T-helper 17 cell (primary cell): Measurements from ENCODE around the gene CRYL1. TPM values are rescaled to one million over a fixed set of nuclear protein-coding genes. Genes with fewer than 3 reads are reported as not detected.

ENCODE experiments used
- ATAC-seq: fragments of 150-1000 bp; cut with Tn5 transposase; 2 replicates; pipeline ENCODE4 v1.10.0; 2021; ENCODE audit warnings: mild to moderate bottlenecking, moderate library complexity
- DNase-seq, 3 donors: peaks; one replicate each; pipeline versions ENCODE4 v3.0.0 to v3.0.0-alpha.2; 2020 to 2021
- H3K9me3 ChIP-seq: one replicate; pipeline ENCODE4 v1.7.0; 2013; ENCODE audit warnings: low read length, mild to moderate bottlenecking; ENCODE audit not compliant: control insufficient read depth, poor library complexity, severe bottlenecking
- H3K27ac Mint-ChIP-seq: one replicate; pipeline ENCODE4 v1.8.0; 2022; ENCODE audit warnings: mild to moderate bottlenecking, moderate library complexity, mixed read lengths
- H3K27me3 Mint-ChIP-seq: one replicate; pipeline ENCODE4 v1.8.0; 2022; ENCODE audit warnings: mixed read lengths
- H3K36me3 Mint-ChIP-seq: one replicate; pipeline ENCODE4 v1.8.0; 2022; ENCODE audit warnings: low read depth, mixed read lengths
- H3K4me1 Mint-ChIP-seq: one replicate; pipeline ENCODE4 v1.8.0; 2022; ENCODE audit warnings: mild to moderate bottlenecking, mixed read lengths
- H3K4me3 Mint-ChIP-seq: one replicate; pipeline ENCODE4 v1.8.0; 2022; ENCODE audit warnings: mild to moderate bottlenecking, moderate library complexity, mixed read lengths
- total RNA-seq, 4 donors: library from RNA in 2 of 4; stranded (reverse) in 2 of 4; gene quantifications; one replicate each; pipeline ENCODE4 v1.2.3 and lab custom pipeline; 2022 to 2026

CRYL1 gene
- total RNA-seq, 2 donors from 2014 or later: 17.1 to 18.1 TPM

DNA sequence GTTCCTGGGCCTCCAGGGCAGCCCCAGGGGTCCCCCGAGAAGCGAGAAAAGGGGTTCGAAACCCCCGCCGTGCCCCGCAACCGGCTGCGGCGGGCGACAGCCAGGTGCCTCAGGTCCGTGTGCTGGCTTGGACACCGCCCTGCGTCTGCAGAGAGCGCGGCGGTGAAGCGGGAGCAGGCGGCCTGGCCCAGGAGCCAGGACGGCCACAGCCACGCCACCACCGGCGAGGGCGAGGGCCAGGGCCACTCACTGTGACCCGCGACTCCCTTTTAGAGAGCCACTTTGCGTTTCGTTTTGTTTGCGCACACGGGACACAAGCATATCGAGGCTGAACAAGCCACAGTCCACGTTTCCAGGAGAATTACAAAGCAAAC lies 110.4 kb downstream of the CRYL1 start:
- Mint-ChIP-seq H3K36me3 (no peaks in the 10 kb centered on the region), H3K4me1 (peaks cover 34% of the 10 kb centered on the region), H3K27me3 (no peaks in the 10 kb centered on the region), H3K27ac (no peak overlapping the region), H3K4me3 (no peak overlapping the region)
- DNase-seq: no peak
- H3K9me3 ChIP-seq: peaks cover 4% of the 10 kb centered on the region
- ATAC-seq: no peak

DNA sequence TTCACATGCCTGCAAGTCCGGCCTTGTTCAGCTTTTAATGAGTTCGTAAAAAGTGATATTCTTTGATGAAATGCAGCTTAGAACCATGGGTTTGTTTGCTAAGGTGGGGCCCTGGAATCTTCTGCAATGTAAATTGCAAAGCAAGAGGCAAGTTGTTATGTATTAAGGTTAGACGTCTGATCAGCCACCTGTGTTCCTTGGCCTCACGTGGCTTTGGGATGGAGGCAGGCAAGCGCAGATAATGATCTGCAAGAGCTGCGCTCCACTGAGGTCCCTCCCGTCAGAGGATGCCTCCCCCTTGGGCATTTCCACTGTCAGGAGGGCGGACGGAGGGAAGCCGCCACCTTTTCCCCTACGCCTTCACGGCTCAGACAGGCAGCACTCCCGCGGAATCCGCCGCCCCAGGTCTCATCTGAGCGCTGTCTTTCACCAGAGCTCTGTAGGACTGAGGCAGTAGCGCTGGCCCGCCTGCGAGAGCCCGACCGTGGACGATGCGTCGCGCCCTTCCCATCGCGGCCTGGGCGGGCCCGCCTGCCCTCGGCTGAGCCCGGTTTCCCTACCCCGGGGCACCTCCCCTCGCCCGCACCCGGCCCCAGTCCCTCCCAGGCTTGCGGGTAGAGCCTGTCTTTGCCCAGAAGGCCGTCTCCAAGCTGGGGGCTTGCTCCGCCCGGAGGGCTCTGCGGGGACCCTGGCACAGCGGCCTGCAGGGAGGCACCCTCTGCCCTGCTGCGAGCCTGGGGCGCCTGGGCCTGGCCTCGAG lies 110.9 kb downstream of the CRYL1 start:
- Mint-ChIP-seq H3K27me3 (no peaks in the 10 kb centered on the region), H3K27ac (peak overlapping the region; percentile 4), H3K4me1 (peaks cover 28% of the 10 kb centered on the region), H3K36me3 (no peaks in the 10 kb centered on the region), H3K4me3 (no peak overlapping the region)
- peaks cover 4% of the 10 kb centered on the region for H3K9me3 ChIP-seq
- no peak for ATAC-seq
- no peak for DNase-seq

DNA sequence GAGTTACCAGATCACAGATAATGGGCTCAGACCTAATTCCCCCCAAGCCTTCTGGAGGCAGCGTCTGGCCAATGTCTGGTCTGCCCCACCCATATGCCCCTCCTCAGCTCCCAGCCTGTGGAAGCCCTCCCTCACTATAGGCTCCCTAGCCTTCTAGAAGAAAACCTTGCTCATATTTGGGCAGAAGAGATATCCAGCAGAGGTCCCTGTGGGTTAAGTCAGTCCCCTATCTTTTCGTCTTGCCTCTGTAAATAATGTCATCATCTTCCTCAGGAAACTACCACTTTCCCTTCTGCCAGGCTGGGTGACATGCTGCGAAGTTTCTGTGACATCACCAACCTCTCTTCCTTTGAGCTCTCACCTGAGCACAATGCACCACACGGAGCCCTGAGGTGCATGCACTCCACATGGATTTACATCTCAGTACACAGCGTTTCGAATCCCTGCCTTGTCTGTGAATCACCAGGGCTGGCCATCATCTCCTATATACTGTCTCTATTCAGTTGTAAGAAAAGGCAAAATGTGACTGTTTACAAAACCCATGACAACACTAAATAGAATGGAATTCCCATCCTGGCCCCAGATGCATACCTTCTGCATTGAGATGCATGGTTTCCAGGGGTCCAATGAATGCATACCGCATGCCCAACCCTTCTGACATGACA lies 112.8 kb downstream of the CRYL1 start:
- H3K4me1 Mint-ChIP-seq: peaks cover 17% of the 10 kb centered on the region
- DNase-seq: no peak

DNA sequence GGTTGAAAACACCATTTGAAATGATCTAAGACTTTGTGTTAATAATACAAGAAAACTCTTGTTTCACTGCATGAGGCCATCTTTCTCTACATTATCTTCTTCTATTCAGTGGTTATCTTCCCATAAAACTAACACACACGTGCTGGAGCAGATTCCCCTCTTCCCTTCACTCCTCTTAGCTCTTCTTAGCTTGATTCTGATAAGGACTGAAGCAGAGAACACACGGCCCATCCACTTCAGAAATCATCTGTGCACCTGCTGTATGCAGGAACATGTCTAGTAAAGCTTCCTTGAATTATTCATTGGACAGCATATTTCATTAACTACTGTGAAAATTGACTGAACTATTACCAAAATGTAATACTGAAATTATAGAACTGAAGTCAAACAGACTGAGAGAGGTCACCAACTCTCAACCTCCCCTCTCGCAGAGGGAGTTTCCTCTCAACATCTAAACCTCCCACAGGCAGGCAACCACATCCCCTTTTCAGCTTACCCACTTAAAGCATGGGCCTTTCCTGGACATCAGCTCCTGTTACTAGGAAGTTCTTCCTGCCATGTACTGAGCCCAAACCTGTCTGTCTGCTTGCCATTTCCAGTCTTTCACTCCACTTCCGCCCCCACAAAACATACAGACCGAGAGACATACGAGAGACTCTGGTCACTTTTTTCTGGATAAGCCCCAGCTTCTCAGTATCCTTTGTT lies 113.9 kb downstream of the CRYL1 start:
- ATAC-seq (peak; percentile 92), DNase-seq (no peak)
- Mint-ChIP-seq H3K27ac (peak overlapping the region; percentile 72), H3K27me3 (no peaks in the 10 kb centered on the region), H3K4me3 (peak overlapping the region; percentile 71), H3K36me3 (no peaks in the 10 kb centered on the region), H3K4me1 (peaks cover 17% of the 10 kb centered on the region)
- no peaks in the 10 kb centered on the region for H3K9me3 ChIP-seq

More for the DNA sequence above, 112.8 kb downstream of the CRYL1 start:
- Mint-ChIP-seq H3K4me3 (peak overlapping the region; percentile 51), H3K36me3 (no peaks in the 10 kb centered on the region), H3K27me3 (no peaks in the 10 kb centered on the region), H3K27ac (peak overlapping the region; percentile 72)
- ATAC-seq: peak; percentile 63
- H3K9me3 ChIP-seq: peaks cover 4% of the 10 kb centered on the region

DNA sequence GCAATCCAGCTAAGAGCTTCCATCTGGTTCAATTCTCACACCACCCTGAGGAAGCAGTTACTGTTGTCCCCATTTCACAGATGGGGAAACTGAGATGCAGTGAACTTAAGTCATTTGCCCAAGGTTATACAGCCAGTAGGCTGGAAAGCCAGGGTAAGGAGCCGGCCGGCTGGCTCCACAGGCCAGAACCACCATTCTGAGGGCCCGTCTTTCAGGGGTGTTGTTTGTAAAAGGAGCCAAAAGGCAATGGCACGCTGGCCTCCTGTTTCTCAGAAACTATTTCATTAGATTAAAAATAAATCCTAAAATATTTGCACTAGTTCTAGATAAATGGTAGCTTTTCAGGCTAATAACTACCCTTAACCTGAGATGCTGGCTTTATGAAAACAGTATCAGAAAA lies 114.9 kb downstream of the CRYL1 start:
- no peak for ATAC-seq
- no peaks in the 10 kb centered on the region for H3K9me3 ChIP-seq
- peaks cover 17% of the 10 kb centered on the region for H3K4me1 Mint-ChIP-seq
- H3K27me3 Mint-ChIP-seq: no peaks in the 10 kb centered on the region
- no peaks in the 10 kb centered on the region for H3K36me3 Mint-ChIP-seq
- H3K4me3 Mint-ChIP-seq: no peak overlapping the region
- no peak for DNase-seq
- peak overlapping the region; percentile 72 for H3K27ac Mint-ChIP-seq

DNA sequence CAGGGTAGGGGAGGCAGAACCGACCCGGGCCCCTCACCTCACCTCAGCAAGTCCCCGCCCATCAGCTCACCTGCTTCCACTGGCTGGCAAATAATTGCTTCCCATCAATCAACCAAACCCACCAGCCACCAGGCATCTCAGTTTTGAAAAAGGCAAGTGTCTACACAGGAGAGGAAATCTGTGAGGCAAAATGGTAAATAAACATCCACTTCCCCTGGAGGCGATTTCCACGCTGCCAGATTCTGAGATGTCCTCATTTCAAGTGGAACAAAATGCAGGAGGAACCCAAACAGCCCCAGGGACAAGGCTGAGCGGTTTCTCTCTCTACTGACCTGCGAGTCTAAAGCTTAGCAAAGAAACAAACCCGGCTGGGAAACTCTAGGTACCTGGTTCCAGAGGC lies 117.5 kb downstream of the CRYL1 start:
- H3K4me1 Mint-ChIP-seq: peaks cover 17% of the 10 kb centered on the region
- DNase-seq: no peak
- no peak overlapping the region for H3K4me3 Mint-ChIP-seq
- peak overlapping the region; percentile 37 for H3K27ac Mint-ChIP-seq
- H3K27me3 Mint-ChIP-seq: no peaks in the 10 kb centered on the region
- no peaks in the 10 kb centered on the region for H3K9me3 ChIP-seq
- H3K36me3 Mint-ChIP-seq: no peaks in the 10 kb centered on the region
- no peak for ATAC-seq

DNA sequence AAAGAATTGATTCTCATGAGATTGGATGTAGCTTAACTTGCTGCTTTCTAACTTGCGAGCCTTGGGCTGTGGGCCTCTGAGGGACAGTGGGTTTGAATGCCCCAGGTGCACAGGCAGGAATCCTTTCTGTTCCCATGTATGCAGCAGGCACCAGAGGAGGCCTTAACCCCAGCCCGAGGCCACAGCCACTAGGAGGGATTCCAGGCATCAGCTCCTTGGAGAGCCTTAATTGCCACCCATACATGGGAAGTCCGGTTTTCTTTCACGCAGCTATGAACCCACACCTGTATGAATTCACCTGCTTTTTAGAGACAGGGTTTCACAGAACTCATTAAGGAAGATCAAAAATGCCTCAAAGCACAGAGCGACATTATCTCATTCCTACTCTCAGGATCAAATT lies 117.9 kb downstream of the CRYL1 start:
- no peaks in the 10 kb centered on the region for H3K9me3 ChIP-seq
- no peaks in the 10 kb centered on the region for H3K36me3 Mint-ChIP-seq
- H3K27me3 Mint-ChIP-seq: no peaks in the 10 kb centered on the region
- peaks cover 14% of the 10 kb centered on the region for H3K4me1 Mint-ChIP-seq
- DNase-seq (no peak), ATAC-seq (no peak)
- no peak overlapping the region for H3K4me3 Mint-ChIP-seq
- peak overlapping the region; percentile 37 for H3K27ac Mint-ChIP-seq

DNA sequence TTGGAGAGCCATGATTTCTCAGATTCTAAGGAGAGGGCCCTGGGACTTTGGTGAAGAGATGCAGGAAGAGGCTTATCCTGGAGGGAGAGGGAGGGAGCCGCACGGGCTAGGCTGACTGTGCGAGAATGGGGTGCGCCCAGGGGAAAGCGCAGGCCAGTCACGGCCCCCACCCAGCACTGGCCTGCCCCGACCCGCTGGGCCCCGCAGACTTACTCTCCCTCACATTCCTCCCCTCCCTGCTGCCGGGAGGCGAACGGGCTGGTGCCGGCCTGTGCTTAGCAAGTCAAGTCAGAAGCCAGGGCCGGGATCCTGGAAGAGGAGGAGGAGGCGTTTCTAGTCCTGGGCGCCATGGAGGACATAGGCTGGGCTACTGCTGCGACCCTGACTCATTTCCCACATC lies 120.0 kb downstream of the CRYL1 start:
- no peak for DNase-seq
- ATAC-seq: no peak
- peaks cover 7% of the 10 kb centered on the region for H3K4me1 Mint-ChIP-seq
- H3K9me3 ChIP-seq: no peaks in the 10 kb centered on the region
- H3K27me3 Mint-ChIP-seq: no peaks in the 10 kb centered on the region
- H3K27ac Mint-ChIP-seq: no peak overlapping the region
- H3K4me3 Mint-ChIP-seq: no peak overlapping the region
- no peaks in the 10 kb centered on the region for H3K36me3 Mint-ChIP-seq

DNA sequence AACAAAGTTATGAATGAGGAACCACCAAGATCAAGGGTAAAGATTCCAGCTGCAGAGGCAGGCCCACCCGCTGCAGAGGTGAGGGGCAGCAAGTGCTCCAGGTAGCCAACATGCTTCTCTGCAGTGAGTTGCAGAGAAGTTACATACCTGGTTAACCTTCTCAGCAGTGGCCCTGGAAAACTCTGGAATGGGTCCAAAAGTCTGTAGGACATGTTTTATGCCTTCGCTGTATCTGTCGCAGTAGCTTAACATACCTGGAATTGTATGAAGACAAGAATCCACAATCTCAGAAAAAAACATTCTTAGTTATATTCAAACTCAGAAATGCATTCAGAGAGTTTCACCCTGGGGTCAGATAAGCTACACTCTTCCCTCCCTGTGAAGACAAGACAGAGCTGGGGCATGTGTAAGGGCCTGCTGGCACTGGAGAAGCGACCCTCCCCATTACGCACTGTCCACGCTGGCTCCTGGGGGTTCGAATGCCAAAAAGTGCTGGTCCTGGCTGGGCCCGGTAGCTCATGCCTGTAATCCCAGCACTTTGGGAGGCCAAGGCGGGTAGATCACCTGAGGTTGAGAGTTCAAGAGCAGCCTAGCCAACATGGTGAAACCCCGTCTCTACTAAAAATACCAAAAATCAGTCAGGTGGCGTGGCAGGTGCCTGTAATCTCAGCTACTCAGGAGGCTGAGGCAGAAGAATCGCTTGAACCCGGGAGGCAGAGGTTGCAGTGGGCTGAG lies 121.0 kb downstream of the CRYL1 start:
- no peak overlapping the region for H3K27ac Mint-ChIP-seq
- no peaks in the 10 kb centered on the region for H3K27me3 Mint-ChIP-seq
- H3K4me1 Mint-ChIP-seq: peaks cover 7% of the 10 kb centered on the region
- DNase-seq (no peak), ATAC-seq (no peak)
- peaks cover 4% of the 10 kb centered on the region for H3K36me3 Mint-ChIP-seq
- no peak overlapping the region for H3K4me3 Mint-ChIP-seq
- H3K9me3 ChIP-seq: no peaks in the 10 kb centered on the region

DNA sequence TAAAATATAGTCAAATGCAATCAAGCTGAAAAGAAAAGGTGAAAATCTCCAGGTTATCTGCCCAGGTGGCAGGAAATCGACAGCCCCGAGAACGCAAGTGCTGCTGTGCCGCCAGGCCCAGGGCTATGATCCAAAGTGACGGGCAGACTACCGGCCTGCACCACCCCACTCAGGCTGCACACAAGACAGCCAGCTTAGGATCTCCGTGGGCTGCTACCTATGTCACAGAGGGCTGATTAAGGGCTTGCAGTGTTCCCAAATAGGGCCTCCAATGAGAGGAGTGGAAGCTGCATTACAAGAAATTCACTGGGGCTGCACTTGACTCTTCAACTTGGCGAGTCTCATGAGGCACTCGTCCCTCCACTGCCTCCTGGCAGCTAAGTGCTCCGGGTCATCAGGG lies 121.8 kb downstream of the CRYL1 start:
- no peaks in the 10 kb centered on the region for H3K9me3 ChIP-seq
- ATAC-seq (no peak), DNase-seq (no peak)
- no peak overlapping the region for H3K27ac Mint-ChIP-seq
- H3K4me3 Mint-ChIP-seq: no peak overlapping the region
- H3K4me1 Mint-ChIP-seq: peaks cover 7% of the 10 kb centered on the region
- H3K27me3 Mint-ChIP-seq: no peaks in the 10 kb centered on the region
- H3K36me3 Mint-ChIP-seq: peaks cover 4% of the 10 kb centered on the region

DNA sequence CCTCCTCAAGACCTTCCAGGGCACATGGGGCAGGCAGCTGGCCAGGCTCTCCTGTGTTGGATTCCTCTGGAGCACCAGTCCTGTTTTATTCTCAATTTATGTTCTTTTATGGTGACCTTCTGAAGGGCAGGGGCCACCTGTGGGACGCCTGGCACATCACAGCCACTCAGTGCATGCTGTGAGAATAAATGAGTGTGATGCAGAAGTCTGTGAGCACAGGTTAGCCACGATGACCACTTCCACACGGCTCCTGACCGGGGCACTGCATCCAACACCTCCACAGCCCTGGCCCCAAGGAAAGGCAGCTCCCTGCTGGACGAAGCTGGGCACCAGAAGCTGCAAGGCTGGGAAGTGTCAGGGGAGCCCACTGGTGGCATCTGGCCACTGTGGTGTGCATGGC lies 122.8 kb downstream of the CRYL1 start:
- no peaks in the 10 kb centered on the region for H3K9me3 ChIP-seq
- Mint-ChIP-seq H3K27ac (peak overlapping the region; percentile 41), H3K4me3 (no peak overlapping the region), H3K36me3 (peaks cover 4% of the 10 kb centered on the region), H3K27me3 (no peaks in the 10 kb centered on the region), H3K4me1 (peaks cover 7% of the 10 kb centered on the region)
- DNase-seq (no peak), ATAC-seq (no peak)

DNA sequence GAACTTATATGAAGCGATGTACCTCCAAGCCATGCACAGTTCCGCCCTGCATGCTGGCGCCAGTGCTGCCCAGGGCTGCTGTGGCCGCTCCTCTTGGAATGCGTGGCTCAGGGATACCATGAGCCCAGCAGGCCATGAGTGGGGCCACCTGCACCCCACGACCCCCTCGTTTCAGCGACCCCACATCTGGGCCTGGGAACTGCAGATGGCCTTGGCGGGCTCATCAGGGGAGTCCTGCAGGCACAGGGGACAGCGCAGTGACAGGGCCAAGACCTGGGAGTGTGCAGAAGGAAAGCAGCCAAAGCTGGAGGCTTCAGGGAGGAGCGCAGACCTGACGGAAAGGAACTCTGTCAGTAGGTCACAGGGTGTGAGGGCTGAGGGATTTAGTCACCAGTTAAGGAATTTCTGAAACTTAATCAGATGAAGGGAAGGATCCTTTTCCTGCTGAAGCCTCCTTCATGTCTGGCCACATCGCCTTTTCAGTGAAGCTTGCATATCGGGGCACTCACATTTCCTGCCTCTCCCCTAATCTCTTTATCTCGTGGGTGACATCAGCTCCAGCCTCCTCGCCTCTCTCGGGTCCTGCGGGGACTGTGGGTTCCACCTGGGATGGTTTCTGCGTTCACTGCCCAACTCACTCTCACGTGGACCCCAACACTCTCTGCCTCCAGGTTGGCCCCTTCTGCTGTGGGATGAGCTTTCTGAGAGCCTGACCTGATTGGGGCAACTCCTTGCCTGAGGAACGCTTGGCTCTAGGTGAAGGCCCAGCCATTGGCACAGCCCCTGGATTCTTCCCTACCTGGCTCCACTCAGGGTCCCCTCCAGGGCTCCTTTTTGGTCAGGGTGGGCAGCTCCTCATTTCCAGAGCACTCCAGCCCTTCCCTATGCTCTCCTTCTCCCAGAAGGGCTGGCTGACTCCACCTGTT lies 123.5 kb downstream of the CRYL1 start:
- no peaks in the 10 kb centered on the region for H3K9me3 ChIP-seq
- ATAC-seq (no peak), DNase-seq (no peak)
- Mint-ChIP-seq H3K27me3 (no peaks in the 10 kb centered on the region), H3K4me1 (peaks cover 7% of the 10 kb centered on the region), H3K36me3 (peaks cover 4% of the 10 kb centered on the region), H3K4me3 (no peak overlapping the region), H3K27ac (peak overlapping the region; percentile 41)
